GM19372 (cell line): ENCODE measurements around the gene PRSS36.
A peak's percentile ranks its signal among the peaks of the same experiment; 100 is the strongest.
"Not testable (repeated sequence)": the region's sequence is repeated elsewhere in the genome, so short reads cannot be mapped to it uniquely, and the experiment has no call there.

Experiments used
- ATAC-seq: cut with Tn5 transposase; IDR thresholded peaks from one replicate; pipeline ENCODE4 v1.9.1; 2021; ENCODE audit warnings: mild to moderate bottlenecking, low read depth, moderate library complexity; ENCODE audit not compliant: unreplicated experiment

Gene PRSS36

DNA sequence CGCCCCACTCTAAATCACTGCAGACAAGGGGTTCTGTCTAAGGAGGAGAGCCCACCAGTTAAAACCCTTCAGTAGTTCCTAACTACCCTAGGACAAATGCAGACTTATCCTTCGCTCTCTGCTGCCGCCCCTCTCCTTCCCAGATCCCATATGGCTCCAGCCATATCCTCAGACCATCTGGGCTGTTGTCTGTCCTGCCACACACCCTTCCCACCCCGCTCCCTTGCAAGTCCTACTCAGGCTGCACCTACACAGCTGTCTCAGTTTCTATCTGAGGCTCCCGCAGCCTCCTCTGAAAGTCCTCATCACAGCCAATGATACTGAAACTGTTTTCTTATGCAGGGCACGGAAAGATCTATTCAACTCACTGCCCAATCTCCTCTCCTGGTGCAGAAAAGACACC is 42.4 kb downstream of the PRSS36 start:
- peak; percentile 44 for ATAC-seq

DNA sequence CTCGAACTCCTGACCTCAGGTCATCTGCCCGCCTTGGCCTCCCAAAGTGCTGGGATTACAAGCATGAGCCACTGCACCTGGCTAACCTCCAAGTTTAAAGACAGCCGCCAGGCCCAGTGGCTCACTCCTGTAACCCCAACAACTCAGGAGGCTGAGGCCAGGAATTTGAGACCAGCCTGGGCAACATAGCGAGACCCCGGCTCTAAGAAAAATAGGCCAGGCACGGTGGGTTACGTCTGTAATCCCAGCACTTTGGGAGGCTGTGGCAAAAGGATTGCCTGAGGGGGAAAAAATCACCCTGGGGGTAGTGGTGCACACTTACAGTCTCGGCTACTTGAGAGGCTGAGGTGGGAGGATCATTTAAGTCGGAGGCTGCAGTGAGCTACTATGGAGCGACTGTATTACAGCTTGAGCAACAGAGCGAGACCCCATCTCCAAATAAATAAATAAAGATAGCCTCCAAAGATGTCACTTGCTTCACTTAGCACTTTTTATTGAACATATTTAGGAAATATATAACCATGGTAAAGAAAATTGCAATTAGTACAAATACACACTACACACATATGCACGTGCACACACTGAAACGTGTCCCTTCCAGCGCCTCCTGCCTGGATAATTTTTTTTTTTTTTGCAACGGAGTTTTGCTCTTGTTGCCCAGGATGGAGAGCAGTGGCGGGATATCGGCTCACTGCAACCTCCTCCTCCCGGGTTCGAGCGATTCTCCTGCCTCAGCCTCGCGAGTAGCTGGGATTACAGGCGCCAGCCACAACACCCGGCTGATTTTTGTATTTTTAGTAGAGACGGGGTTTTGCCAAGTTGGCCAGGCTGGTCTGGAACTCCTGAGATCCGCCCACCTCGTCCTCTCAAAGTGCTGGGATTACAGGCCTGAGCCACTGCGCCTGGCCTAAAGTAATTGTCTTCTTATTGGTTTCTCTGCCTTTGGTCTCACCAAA is 43.1 kb downstream of the PRSS36 start:
- no peak for ATAC-seq

- peak; percentile 43 for ATAC-seq
Observed at GRCh38 chr16:31105677-31106213, 44.1 kb downstream of the PRSS36 start.

GRCh38 chr16:31100876-31101641 is 48.8 kb downstream of the PRSS36 start:
- not testable (repeated sequence) for ATAC-seq

GRCh38 chr16:31099860-31100638 is 49.8 kb downstream of the PRSS36 start:
- ATAC-seq: no peak

GRCh38 chr16:31094424-31095120 is 55.3 kb downstream of the PRSS36 start, which contains the start of gene VKORC1:
TSS of gene VKORC1 (minus strand) at chr16:31094797. CDS start at chr16:31094729, 68 bp downstream.
- ATAC-seq: peak; percentile 84

DNA sequence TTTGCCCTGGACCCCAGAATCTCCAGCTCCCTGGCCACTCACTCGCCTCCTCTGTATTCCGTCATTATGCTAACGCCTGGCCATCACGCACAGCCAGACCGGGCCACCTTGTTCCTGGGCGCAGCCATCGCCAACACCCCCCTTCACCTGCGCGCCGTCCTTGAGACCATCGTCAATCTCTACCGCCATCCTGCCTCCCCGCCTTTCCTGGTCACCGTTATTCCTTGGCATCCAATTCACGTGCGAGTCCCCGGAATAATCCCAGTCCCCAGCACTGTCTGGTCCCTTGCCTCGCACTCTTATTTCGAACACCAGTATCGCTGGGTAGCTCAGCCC is 55.8 kb downstream of the PRSS36 start:
- ATAC-seq: no peak

DNA sequence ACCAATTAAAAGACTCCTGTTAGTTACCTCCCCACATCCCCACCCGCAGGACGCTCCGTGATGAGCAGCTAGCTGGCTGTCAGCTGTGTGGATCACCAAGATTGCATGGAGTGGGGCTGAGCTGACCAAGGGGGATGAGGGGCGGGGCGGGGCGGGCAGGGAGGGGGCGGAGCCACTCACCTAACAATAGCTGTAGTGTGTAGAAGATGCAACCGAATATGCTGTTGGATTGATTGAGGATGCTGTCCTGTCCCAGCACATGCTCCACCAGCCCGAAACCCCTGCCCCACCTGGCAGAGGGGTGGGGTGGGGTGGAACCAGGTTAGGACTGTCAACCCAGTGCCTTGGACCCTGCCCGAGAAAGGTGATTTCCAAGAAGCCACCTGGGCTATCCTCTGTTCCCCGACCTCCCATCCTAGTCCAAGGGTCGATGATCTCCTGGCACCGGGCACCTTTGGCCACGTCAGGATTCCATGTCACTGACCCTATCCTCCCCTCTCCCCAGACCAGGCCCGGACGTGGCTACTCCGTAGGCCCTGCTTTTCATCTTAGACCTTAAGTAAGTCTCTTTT is 56.6 kb downstream of the PRSS36 start:
- no peak for ATAC-seq

- no peak for ATAC-seq
Observed at GRCh38 chr16:31092330-31092729, 57.5 kb downstream of the PRSS36 start.

GRCh38 chr16:31090540-31090939 is 59.3 kb downstream of the PRSS36 start:
- ATAC-seq: no peak

DNA sequence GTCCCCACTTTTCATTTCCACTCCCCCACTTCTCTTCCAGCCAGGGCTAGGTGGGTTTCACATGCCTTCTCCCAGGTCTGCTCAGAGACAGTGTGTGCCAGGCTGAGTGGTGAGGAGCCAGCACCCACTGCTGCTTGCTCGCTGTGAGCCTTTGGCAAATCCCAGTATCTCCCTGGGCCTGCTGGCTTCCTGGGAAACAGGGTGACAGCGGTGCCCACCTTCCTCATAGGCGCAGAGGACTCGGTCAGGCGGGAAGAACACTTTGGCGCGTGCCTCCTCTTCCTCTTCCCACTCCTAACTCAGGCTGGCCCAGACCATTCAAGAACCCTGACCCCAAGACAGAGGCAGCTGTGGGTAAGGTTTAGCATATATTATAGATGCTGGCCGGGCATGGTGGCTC is 60.7 kb downstream of the PRSS36 start:
- ATAC-seq: no peak
